Tibial nerve (tissue), 3 donors: ENCODE data around the gene TAS2R9.

Experiments used
- EP300 ChIP-seq, 2 donors: sonication (generic); formaldehyde crosslinking; IDR thresholded peaks; one replicate each; pipeline ENCODE4 v1.6.1; 2017; ENCODE audit warnings: antibody characterized with exemption in 2 of 2, mild to moderate bottlenecking in 1 of 2
- POLR2A ChIP-seq, 2 donors: fragments of 450-650 bp; IDR thresholded peaks; one replicate each; pipeline ENCODE4 v1.6.1; 2017; ENCODE audit warnings: antibody characterized with exemption in 2 of 2, mild to moderate bottlenecking in 2 of 2, moderate library complexity in 2 of 2

GRCh38 chr12:10829994-10830393, 20.0 kb upstream of the TAS2R9 start:
- TF ChIP-seq POLR2A (IDR thresholded peaks at IDR 0.05) (no peak), EP300 (IDR thresholded peaks at IDR 0.05) (no peak)
